ELR (cell line): ENCODE data around the gene SLC11A2.
"Not testable (repeated sequence)": the region's sequence is repeated elsewhere in the genome, so short reads cannot be mapped to it uniquely, and the experiment has no call there.

ENCODE experiments used
- DNase-seq: peaks from one replicate; pipeline ENCODE4 v3.0.0-alpha.2; 2015; ENCODE audit warnings: low read depth

The SLC11A2 gene

GRCh38 chr12:50947933-50948626 is 78.1 kb downstream of the SLC11A2 start:
- DNase-seq: no peak

GRCh38 chr12:50937653-50938052 is 88.5 kb downstream of the SLC11A2 start:
- no peak for DNase-seq

- DNase-seq: no peak
Measured at GRCh38 chr12:50936821-50937530, 89.2 kb downstream of the SLC11A2 start.

- peak; percentile 18 for DNase-seq
Measured at GRCh38 chr12:50934981-50935807, 91.0 kb downstream of the SLC11A2 start.

GRCh38 chr12:50934371-50934851 is 91.8 kb downstream of the SLC11A2 start:
- no peak for DNase-seq

DNA sequence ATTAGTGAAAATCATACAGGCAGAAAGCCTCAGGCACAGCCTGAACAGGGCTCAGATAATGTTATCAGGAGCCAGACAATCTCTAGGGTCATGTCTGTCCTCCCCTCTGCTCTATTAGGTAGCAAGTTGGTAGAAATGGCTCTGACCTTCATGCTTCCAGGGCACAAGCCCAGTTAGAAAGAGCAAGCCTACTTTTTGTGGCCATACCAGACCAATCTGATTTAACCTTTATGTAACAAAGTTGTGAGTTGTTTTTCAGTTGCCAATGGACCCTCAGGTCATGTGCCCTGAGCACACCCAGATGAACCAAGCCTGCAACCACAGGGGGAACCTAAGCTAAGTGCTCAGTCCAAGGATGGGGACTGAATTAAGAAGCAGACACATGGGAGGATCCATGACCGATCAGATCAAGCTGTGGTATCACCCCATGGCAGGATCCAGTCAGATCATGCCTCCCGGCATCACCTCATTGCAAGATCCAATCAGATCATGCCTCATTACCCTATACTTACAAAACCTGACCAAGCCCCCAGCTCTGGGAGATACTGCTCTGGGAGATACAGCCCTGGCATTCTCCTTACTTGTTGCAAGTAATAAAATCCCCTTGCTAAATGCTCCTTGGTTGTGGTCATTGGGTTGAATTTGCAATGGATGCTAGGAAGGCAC is 92.6 kb downstream of the SLC11A2 start:
- DNase-seq: no peak

DNA sequence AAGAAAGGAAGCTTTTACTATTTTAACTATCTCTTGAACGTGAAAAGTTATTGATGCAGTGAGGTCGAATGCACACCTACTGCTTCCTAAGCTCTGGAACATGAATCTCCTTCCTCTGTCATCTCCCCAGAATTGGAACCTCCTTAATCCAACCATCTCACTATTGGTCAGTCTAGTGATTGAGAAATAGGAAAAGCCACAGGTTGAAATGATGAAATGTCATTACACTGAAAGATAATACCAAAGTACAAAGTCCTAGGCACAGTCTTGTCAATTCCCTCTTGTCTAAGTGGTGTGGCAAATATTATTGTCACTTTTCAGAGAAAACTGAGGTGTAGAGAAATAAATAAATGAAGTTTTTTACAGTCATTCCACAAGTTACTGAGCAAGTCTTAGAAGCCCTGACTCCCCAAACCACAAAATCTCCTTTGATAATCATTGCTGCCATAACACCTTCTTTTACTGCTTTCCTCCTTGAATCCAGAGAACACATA is 93.3 kb downstream of the SLC11A2 start:
- no peak for DNase-seq

DNA sequence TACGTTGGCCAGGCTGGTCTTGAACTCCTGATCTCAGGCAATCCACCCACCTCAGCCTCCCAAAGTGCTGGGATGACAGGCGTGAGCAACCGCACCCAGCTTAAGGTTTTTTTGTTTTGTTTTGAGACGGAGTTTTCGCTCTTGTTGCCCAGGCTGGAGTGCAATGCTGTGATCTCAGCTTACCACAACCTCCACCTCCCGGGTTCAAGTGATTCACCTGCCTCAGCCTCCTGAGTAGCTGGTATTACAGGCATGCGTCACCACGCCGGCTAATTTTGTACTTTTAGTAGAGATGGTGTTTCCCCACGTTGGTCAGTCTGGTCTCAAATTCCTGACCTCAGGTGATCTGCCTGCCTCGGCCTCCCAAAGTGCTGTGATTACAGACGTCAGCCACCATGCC is 95.7 kb downstream of the SLC11A2 start:
- DNase-seq: not testable (repeated sequence)

DNA sequence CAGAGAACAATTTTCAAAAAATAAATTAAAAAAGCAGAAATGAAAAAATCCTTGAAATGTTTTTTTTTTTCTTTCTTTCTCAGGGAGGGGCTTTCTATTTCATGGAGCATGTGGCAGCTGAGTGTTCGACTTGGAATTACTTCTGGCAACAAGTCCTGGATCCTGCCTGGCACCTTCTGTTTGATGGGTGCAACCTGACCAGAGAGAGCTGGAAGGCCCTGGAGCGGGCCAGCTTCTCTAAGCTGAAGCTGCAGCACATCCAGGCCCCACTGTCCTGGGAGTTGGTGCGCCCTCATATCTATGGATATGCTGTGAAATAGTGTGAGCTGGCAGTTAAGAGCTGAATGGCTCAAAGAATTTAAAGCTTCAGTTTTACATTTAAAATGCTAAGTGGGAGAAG is 96.4 kb downstream of the SLC11A2 start:
- DNase-seq: no peak
